GM12878 (cell line): ENCODE results near the gene TTLL12. TPM values are rescaled to one million over a fixed set of nuclear protein-coding genes. Genes with fewer than 3 reads are reported as not detected.

Experiments used
- ATAC-seq: fragments of 200-7000 bp; cut with Tn5 transposase; 3 replicates; pipeline ENCODE4 v1.9.1; 2020; ENCODE audit warnings: mild to moderate bottlenecking, moderate library complexity
- BruUV-seq: library from RNA; stranded (reverse); fragments of 400-500 nt; replicated peaks from 2 replicates; lab custom pipeline; 2021; lab: Mats Ljungman, UMichigan
- CTCF ChIA-PET: fragments of 300-600 bp; sonication (Branson Sonifier 250); formaldehyde crosslinking; extraction: SDS; loops from one replicate; lab custom pipeline; 2021; ENCODE audit warnings: inconsistent platforms; lab: Yijun Ruan, JAX
- POLR2A ChIA-PET: fragments of 350-600 bp; formaldehyde crosslinking; extraction: SDS; loops from one replicate; lab custom pipeline; 2021; ENCODE audit warnings: inconsistent platforms; lab: Charles Lee
- RAD21 ChIA-PET: fragments of 300-600 bp; sonication (Branson Sonifier 250); formaldehyde crosslinking; loops from one replicate; lab custom pipeline; 2023; ENCODE audit warnings: antibody characterized with exemption; ENCODE audit not compliant: unreplicated experiment; lab: Charles Lee
- SMC1A ChIA-PET: fragments of 300-600 bp; sonication (Branson Sonifier 250); formaldehyde crosslinking; loops from one replicate; lab custom pipeline; 2023; ENCODE audit not compliant: unreplicated experiment, uncharacterized antibody; lab: Charles Lee
- DNase-seq: peaks from one replicate; pipeline ENCODE4 v3.0.0-alpha.2; 2011; ENCODE audit warnings: low read depth, low spot score
- FAIRE-seq: peaks from 3 replicates; lab custom pipeline; 2011; peaks lifted over from hg19 to GRCh38; lab: Jason Lieb, UNC
- H2AFZ ChIP-seq: 2 replicates; pipeline ENCODE4 v1.6.0; 2011; ENCODE audit warnings: low read depth, low read length, control low read depth; ENCODE audit not compliant: control insufficient read depth
- H3K27ac ChIP-seq: 2 replicates; pipeline ENCODE4 v1.5.1; 2011; ENCODE audit warnings: control low read depth; ENCODE audit not compliant: control insufficient read depth, insufficient read depth
- H3K27me3 ChIP-seq, 2 experiments: replicated peaks in 1 of 2; 2 replicates each; pipeline versions ENCODE4 v1.6.0 to v1.6.1; 2011; ENCODE audit warnings: low read length in 1 of 2; ENCODE audit not compliant: control insufficient read depth in 2 of 2, insufficient read depth in 2 of 2
- H3K36me3 ChIP-seq, 2 experiments: 2 replicates each; pipeline ENCODE4 v1.5.1; 2011; ENCODE audit warnings: low read length in 1 of 2; ENCODE audit not compliant: control insufficient read depth in 2 of 2, insufficient read depth in 2 of 2
- H3K4me1 ChIP-seq: 2 replicates; pipeline ENCODE4 v1.6.1; 2011; ENCODE audit warnings: mild to moderate bottlenecking, low read length, moderate library complexity, mixed read lengths; ENCODE audit not compliant: control insufficient read depth, insufficient read depth
- H3K4me2 ChIP-seq: 2 replicates; pipeline ENCODE4 v1.6.0; 2011; ENCODE audit warnings: control low read depth; ENCODE audit not compliant: control insufficient read depth, insufficient read depth
- H3K4me3 ChIP-seq: fragments of 200-600 bp; sonication (generic); 2 replicates; pipeline ENCODE4 v1.5.1; 2016
- H3K79me2 ChIP-seq: 2 replicates; pipeline ENCODE4 v1.6.0; 2011; ENCODE audit warnings: low read length; ENCODE audit not compliant: control insufficient read depth, insufficient read depth
- H3K9ac ChIP-seq: 2 replicates; pipeline ENCODE4 v1.8.0; 2011; ENCODE audit warnings: low read length, control low read depth, mixed read lengths; ENCODE audit not compliant: control insufficient read depth, insufficient read depth
- H3K9me3 ChIP-seq: replicated peaks from 3 replicates; pipeline ENCODE4 v1.5.1; 2011; ENCODE audit warnings: mild to moderate bottlenecking, low read length; ENCODE audit not compliant: control insufficient read depth, insufficient read depth
- H4K20me1 ChIP-seq: 2 replicates; pipeline ENCODE4 v1.6.0; 2011; ENCODE audit not compliant: control insufficient read depth, insufficient read depth
- CBX3 ChIP-seq: fragments of 200-600 bp; sonication (generic); IDR thresholded peaks from 2 replicates; pipeline ENCODE4 v1.6.1; 2016; ENCODE audit warnings: low read depth, borderline replicate concordance
- CBX5 ChIP-seq: sonication (generic); IDR thresholded peaks from 2 replicates; pipeline ENCODE4 v1.6.1; 2016; ENCODE audit warnings: low read depth, moderate library complexity, mild to moderate bottlenecking, inconsistent platforms
- CREM ChIP-seq: IDR thresholded peaks from 2 replicates; pipeline ENCODE4 v1.6.1; 2014; ENCODE audit warnings: antibody characterized with exemption, low read depth
- DPF2 ChIP-seq: fragments of 450-650 bp; IDR thresholded peaks from 2 replicates; pipeline ENCODE4 v1.6.1; 2017; ENCODE audit warnings: mild to moderate bottlenecking
- EZH2 ChIP-seq: IDR thresholded peaks from 2 replicates; pipeline ENCODE4 v1.6.1; 2012; ENCODE audit warnings: low read depth, mild to moderate bottlenecking, control low read depth, inconsistent platforms, low read length, borderline replicate concordance; ENCODE audit not compliant: control insufficient read depth
- GABPA ChIP-seq: IDR thresholded peaks from 2 replicates; pipeline ENCODE4 v1.6.1; 2014; ENCODE audit warnings: antibody characterized with exemption, low read depth, mild to moderate bottlenecking, inconsistent platforms
- NFIC ChIP-seq: IDR thresholded peaks from 2 replicates; pipeline ENCODE4 v1.6.1; 2012; ENCODE audit warnings: low read depth, mild to moderate bottlenecking, inconsistent platforms, low read length, moderate library complexity
- NFXL1 ChIP-seq: fragments of 450-650 bp; IDR thresholded peaks from 2 replicates; pipeline ENCODE4 v1.6.1; 2017; ENCODE audit warnings: antibody characterized with exemption, mild to moderate bottlenecking, borderline replicate concordance
- NR2F1 ChIP-seq: fragments of 450-650 bp; conservative IDR thresholded peaks from 2 replicates; pipeline ENCODE4 v1.6.1; 2017; ENCODE audit warnings: mild to moderate bottlenecking
- NRF1 ChIP-seq: conservative IDR thresholded peaks from 2 replicates; pipeline ENCODE4 v1.6.1; 2011; ENCODE audit warnings: mild to moderate bottlenecking, low read depth, low read length, improper control_type of control experiment
- PAX5 ChIP-seq: IDR thresholded peaks from 2 replicates; pipeline ENCODE4 v1.6.1; 2011; ENCODE audit warnings: low read depth, low read length, borderline replicate concordance
- POLR2A ChIP-seq: IDR thresholded peaks from 2 replicates; pipeline ENCODE4 v1.6.1; 2011; ENCODE audit warnings: low read depth, mild to moderate bottlenecking, low read length
- POU2F2 ChIP-seq: IDR thresholded peaks from 3 replicates; pipeline ENCODE4 v1.6.1; 2011; ENCODE audit warnings: low read depth, mild to moderate bottlenecking, low read length, borderline replicate concordance
- RFX5 ChIP-seq: IDR thresholded peaks from 2 replicates; pipeline ENCODE4 v1.6.1; 2011; ENCODE audit warnings: low read depth, low read length, improper control_type of control experiment
- SRF ChIP-seq, 2 experiments: IDR thresholded peaks; 2 replicates each; pipeline ENCODE4 v1.6.1; 2011; ENCODE audit warnings: low read depth in 2 of 2, low read length in 2 of 2, mild to moderate bottlenecking in 1 of 2, moderate library complexity in 1 of 2
- STAT1 ChIP-seq: fragments of 450-650 bp; conservative IDR thresholded peaks from 2 replicates; pipeline ENCODE4 v1.6.1; 2014; ENCODE audit warnings: antibody characterized with exemption, mild to moderate bottlenecking
- WGBS: methylation state at CpG from one replicate; pipeline ENCODE4 v1.1.6; 2016; ENCODE audit warnings: low lambda C conversion rate; ENCODE audit not compliant: insufficient replicate concordance, insufficient coverage; ENCODE audit errors: missing lambda C conversion rate; 5-methylcytosine and 5-hydroxymethylcytosine counted together
- in situ Hi-C: fragments of 300-500 bp; cut with MboI; formaldehyde crosslinking; loops from 9 replicates; pipeline ENCODE4 v1.14.3; 2018; ENCODE audit warnings: mixed read lengths
- intact Hi-C: fragments of 100-400 bp; cut with micrococcal nuclease; formaldehyde crosslinking; loops from one replicate; pipeline ENCODE4 v1.14.2; 2022; ENCODE audit not compliant: unreplicated experiment
- polyA plus RNA-seq, 11 experiments: library from polyadenylated mRNA; depleted of rRNA in 4 of 11; unstranded in 6 of 11; stranded (reverse) in 5 of 11; fragments of >200 nt; fragmentation: Nextera tagmentation in 4 of 11; fragmentation: Illumina TruSeq in 1 of 11; extraction: Ambion mirVana in 4 of 11; extraction: Trizol in 1 of 11; gene quantifications; 1 replicate in 1 of 11; 2 replicates in 10 of 11; pipeline versions ENCODE4 v1.2.1 to v1.2.3, GENCODE V29; 2011 to 2016; ENCODE audit warnings: inconsistent platforms in 2 of 11, missing spikeins in 2 of 11, low read depth in 1 of 11
- total RNA-seq, 4 experiments: library from RNA; depleted of rRNA in 3 of 4; stranded (reverse); fragments of >200 nt in 3 of 4; fragmentation: Illumina TruSeq in 1 of 4; extraction: Trizol in 1 of 4; gene quantifications; 2 replicates each; pipeline versions ENCODE4 v1.2.1 to v1.2.3, GENCODE V29; 2013 to 2021
- TF ChIP-seq, protein P1 (sequence below): IDR thresholded peaks from 2 replicates; pipeline ENCODE4 v1.6.1; 2011; ENCODE audit warnings: low read depth, low read length, improper control_type of control experiment, borderline replicate concordance
- TF ChIP-seq, protein P2 (sequence below): fragments of 450-650 bp; IDR thresholded peaks from 2 replicates; pipeline ENCODE4 v1.6.1; 2017; ENCODE audit warnings: low read depth, mild to moderate bottlenecking, moderate library complexity

TTLL12 gene
- total and polyA plus RNA-seq, 10 of the 15 experiments (the other 5 are each of a cell fraction or from before 2014, with no cell fraction given): 1.00 to 89.8 (median 38.5) TPM

DNA sequence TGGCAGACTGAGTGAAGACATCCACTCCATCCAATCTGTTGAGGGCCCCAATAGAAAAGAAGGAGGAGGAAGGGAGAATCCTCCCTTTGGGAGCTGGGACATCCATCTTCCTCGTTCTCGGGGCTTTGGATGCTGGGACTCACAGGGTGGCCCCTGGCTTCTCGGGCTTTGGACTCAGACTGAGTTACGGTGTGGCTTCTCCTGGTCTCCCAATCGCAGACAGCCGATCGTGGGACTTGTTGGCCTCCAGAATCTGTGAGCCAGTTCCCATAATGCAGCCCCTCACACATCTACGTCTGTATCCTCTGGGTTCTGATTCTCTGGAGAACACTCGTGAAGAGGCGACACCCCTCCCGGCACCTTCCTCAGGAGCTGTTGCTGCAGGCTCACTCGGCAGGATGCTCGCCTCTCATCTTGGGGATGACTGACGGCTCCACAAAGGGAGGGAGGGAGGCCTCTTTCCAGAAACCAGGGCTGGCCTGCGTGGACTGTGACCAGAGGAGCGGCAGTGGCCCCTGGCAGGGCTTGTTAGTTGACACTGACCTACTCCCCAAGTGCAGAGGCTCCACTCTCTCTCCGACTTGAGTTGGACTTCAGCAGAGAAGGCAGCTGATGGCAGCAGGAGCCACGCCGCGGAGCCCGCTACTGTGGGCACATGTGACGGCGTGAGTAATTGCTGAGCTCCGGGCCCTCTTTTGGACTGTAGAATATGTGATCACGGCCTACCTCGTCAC is 14.7 kb upstream of the TTLL12 start:
- H3K4me2 ChIP-seq: no peak overlapping the region
- no peaks in the 10 kb centered on the region for H3K4me1 ChIP-seq
- SMC1A ChIA-PET: no interaction called here
- BruUV-seq: no TSS peak
- 50% methylated on average over 26 of the region's 26 CpGs for WGBS
- no peak overlapping the region for H2AFZ ChIP-seq
- FAIRE-seq: no peak
- ATAC-seq: no peak
- RAD21 ChIA-PET: no interaction called here
- in situ Hi-C loops (no loop called here), intact Hi-C loops (no loop called here)
- POLR2A ChIA-PET: no interaction called here
- H3K79me2 ChIP-seq: no peaks in the 10 kb centered on the region
- no peak overlapping the region for H3K27ac ChIP-seq
- no peaks in the 10 kb centered on the region for H4K20me1 ChIP-seq
- no peak overlapping the region for H3K4me3 ChIP-seq
- H3K36me3 ChIP-seq: no peaks in the 10 kb centered on the region
- no peak overlapping the region for H3K9ac ChIP-seq
- no peak for TF ChIP-seq NR2F1
- no peak for TF ChIP-seq NFXL1
- no peak for TF ChIP-seq NFIC
- no peak for TF ChIP-seq CREM
- TF ChIP-seq, protein P1, sequence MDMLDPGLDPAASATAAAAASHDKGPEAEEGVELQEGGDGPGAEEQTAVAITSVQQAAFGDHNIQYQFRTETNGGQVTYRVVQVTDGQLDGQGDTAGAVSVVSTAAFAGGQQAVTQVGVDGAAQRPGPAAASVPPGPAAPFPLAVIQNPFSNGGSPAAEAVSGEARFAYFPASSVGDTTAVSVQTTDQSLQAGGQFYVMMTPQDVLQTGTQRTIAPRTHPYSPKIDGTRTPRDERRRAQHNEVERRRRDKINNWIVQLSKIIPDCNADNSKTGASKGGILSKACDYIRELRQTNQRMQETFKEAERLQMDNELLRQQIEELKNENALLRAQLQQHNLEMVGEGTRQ: no peak
- TF ChIP-seq SRF (IDR thresholded peaks at IDR 0.05; ENCODE audit: low read depth in 2 of 2, low read length in 2 of 2): no peak
- TF ChIP-seq POLR2A: no peak
- TF ChIP-seq DPF2: no peak
- TF ChIP-seq STAT1: no peak
- TF ChIP-seq EZH2: no peak
- TF ChIP-seq POU2F2: no peak
- TF ChIP-seq PAX5: no peak
- no peak for TF ChIP-seq NRF1
- no peak for TF ChIP-seq CBX3
- TF ChIP-seq, protein P2, sequence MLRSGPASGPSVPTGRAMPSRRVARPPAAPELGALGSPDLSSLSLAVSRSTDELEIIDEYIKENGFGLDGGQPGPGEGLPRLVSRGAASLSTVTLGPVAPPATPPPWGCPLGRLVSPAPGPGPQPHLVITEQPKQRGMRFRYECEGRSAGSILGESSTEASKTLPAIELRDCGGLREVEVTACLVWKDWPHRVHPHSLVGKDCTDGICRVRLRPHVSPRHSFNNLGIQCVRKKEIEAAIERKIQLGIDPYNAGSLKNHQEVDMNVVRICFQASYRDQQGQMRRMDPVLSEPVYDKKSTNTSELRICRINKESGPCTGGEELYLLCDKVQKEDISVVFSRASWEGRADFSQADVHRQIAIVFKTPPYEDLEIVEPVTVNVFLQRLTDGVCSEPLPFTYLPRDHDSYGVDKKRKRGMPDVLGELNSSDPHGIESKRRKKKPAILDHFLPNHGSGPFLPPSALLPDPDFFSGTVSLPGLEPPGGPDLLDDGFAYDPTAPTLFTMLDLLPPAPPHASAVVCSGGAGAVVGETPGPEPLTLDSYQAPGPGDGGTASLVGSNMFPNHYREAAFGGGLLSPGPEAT: no peak
- TF ChIP-seq RFX5: no peak
- TF ChIP-seq GABPA: no peak
- no peak for TF ChIP-seq CBX5
- CTCF ChIA-PET: no interaction called here
- no peak for DNase-seq
- no peaks in the 10 kb centered on the region for H3K9me3 ChIP-seq
- H3K27me3 ChIP-seq: peaks cover 0 to 2% of the 10 kb centered on the region in 2 experiments; a peak in 2 of 4 replicates
